Esophagus squamous epithelium (tissue), 5 donors: ENCODE measurements around the gene TSPAN8. TPM values are rescaled to one million over a fixed set of nuclear protein-coding genes. Genes with fewer than 3 reads are reported as not detected.

Source experiments
- DNase-seq: peaks from one replicate; lab custom pipeline; 2025; lab: John Stamatoyannopoulos, UW
- H3K27ac ChIP-seq, 4 donors: fragments of 200-600 bp; sonication (generic); one replicate each; pipeline ENCODE4 v1.5.1; 2016 to 2019; ENCODE audit warnings: mild to moderate bottlenecking in 1 of 4
- H3K27me3 ChIP-seq, 4 donors: fragments of 200-600 bp; sonication (generic); 1 replicate in 3 of 4; 2 replicates in 1 of 4; pipeline versions ENCODE4 v1.5.1 to v1.6.0; 2017 to 2021; ENCODE audit warnings: antibody characterized with exemption in 1 of 4
- H3K36me3 ChIP-seq, 3 donors: fragments of 200-600 bp; sonication (generic); one replicate each; pipeline ENCODE4 v1.5.1; 2016 to 2019
- H3K4me1 ChIP-seq, 3 donors: fragments of 200-600 bp; sonication (generic); one replicate each; pipeline ENCODE4 v1.5.1; 2017 to 2019
- H3K4me3 ChIP-seq, 4 donors: fragments of 200-600 bp; sonication (generic); 1 replicate in 3 of 4; 2 replicates in 1 of 4; pipeline ENCODE4 v1.5.1; 2016 to 2019; ENCODE audit warnings: mild to moderate bottlenecking in 2 of 4, moderate library complexity in 1 of 4
- H3K9me3 ChIP-seq, 3 donors: fragments of 200-600 bp; sonication (generic); one replicate each; pipeline ENCODE4 v1.5.1; 2016 to 2019
- CTCF ChIP-seq, 6 experiments: fragments of 450-650 bp in 4 of 6; fragments of 200-600 bp in 2 of 6; sonication (generic) in 2 of 6; IDR thresholded peaks; one replicate each; pipeline ENCODE4 v1.5.1; 2016 to 2019; ENCODE audit warnings: antibody characterized with exemption in 6 of 6, mild to moderate bottlenecking in 4 of 6, moderate library complexity in 4 of 6
- POLR2A ChIP-seq, 4 donors: fragments of 450-650 bp; IDR thresholded peaks; one replicate each; pipeline ENCODE4 v1.6.1; 2017; ENCODE audit warnings: antibody characterized with exemption in 4 of 4, mild to moderate bottlenecking in 4 of 4, moderate library complexity in 3 of 4
- whole genome bisulfite sequencing, 2 donors: methylation state at CpG; one replicate each; pipeline ENCODE4 v1.1.5; 2018; 5-methylcytosine and 5-hydroxymethylcytosine counted together
- intact Hi-C: fragments of 100-400 bp; cut with DNase I; formaldehyde crosslinking; loops from one replicate; pipeline ENCODE4 v1.15.0; 2022
- total RNA-seq, 4 donors: library from RNA; depleted of rRNA; stranded (reverse); fragments of >200 nt; gene quantifications; one replicate each; pipeline ENCODE4 v1.1.0, GENCODE V29; 2016
- donor health status: DM: yes; HTN: yes; CAD: no.

Gene TSPAN8
- 1 to 10 TPM in 2 of 4 donors, not detected in 2; 2.2 to 3.4 TPM for total RNA-seq

- no peaks in the 10 kb centered on the region for H3K27me3 ChIP-seq
- H3K4me1 ChIP-seq, result peaks cover 0 to 36% (median 4%) of the 10 kb centered on the region in 3 donors
- peak within 1 kb of the TSS in 1 of 4 donors; percentile 48 for H3K27ac ChIP-seq
- 48 to 49% methylated on average over 7 of the region's 7 CpGs for WGBS, 2 donors
- intact Hi-C loops, result no loop called here
- no peaks in the 10 kb centered on the region for H3K36me3 ChIP-seq
- peak within 1 kb of the TSS in 1 of 4 donors; percentile 19 for H3K4me3 ChIP-seq
- H3K9me3 ChIP-seq, result no peaks in the 10 kb centered on the region
- no peak for DNase-seq
- TF ChIP-seq POLR2A (IDR thresholded peaks at IDR 0.05), result no peak
- TF ChIP-seq CTCF (IDR thresholded peaks at IDR 0.05), result no peak
These were observed at the start of gene TSPAN8 for GRCh38 chr12:71157601-71158233. Gene TSPAN8, minus strand, starts transcription at chr12:71157999. Its CDS starts 321 bp downstream, at chr12:71157678.

- no peaks in the 10 kb centered on the region for H3K9me3 ChIP-seq
- H3K4me1 ChIP-seq, result no peaks in the 10 kb centered on the region
- no peak overlapping the region for H3K4me3 ChIP-seq
- no peak overlapping the region for H3K27ac ChIP-seq
- intact Hi-C loops, result no loop called here
- H3K36me3 ChIP-seq, result no peaks in the 10 kb centered on the region
- no peak for DNase-seq
- TF ChIP-seq POLR2A (IDR thresholded peaks at IDR 0.05), result no peak
- TF ChIP-seq CTCF (IDR thresholded peaks at IDR 0.05), result no peak
- WGBS, 2 donors, result 83 to 95% methylated on average over 1 of the region's 1 CpG
- H3K27me3 ChIP-seq, result no peaks in the 10 kb centered on the region
These were observed 43.4 kb upstream of the TSPAN8 start for GRCh38 chr12:71201136-71201679.

GRCh38 chr12:71200706-71201105 is 42.9 kb upstream of the TSPAN8 start:
- WGBS, 2 donors, result 81 to 84% methylated on average over 2 of the region's 2 CpGs
- no peaks in the 10 kb centered on the region for H3K36me3 ChIP-seq
- no peaks in the 10 kb centered on the region for H3K4me1 ChIP-seq
- intact Hi-C loops, result no loop called here
- no peaks in the 10 kb centered on the region for H3K27me3 ChIP-seq
- DNase-seq, result no peak
- no peak overlapping the region for H3K4me3 ChIP-seq
- H3K9me3 ChIP-seq, result no peaks in the 10 kb centered on the region
- TF ChIP-seq CTCF (IDR thresholded peaks at IDR 0.05), result no peak
- TF ChIP-seq POLR2A (IDR thresholded peaks at IDR 0.05), result no peak
- H3K27ac ChIP-seq, result no peak overlapping the region

- no peak overlapping the region for H3K27ac ChIP-seq
- no peaks in the 10 kb centered on the region for H3K9me3 ChIP-seq
- no peaks in the 10 kb centered on the region for H3K4me1 ChIP-seq
- no peak overlapping the region for H3K4me3 ChIP-seq
- DNase-seq, result no peak
- H3K27me3 ChIP-seq, result no peaks in the 10 kb centered on the region
- TF ChIP-seq CTCF (IDR thresholded peaks at IDR 0.05), result no peak
- no peak for TF ChIP-seq POLR2A (IDR thresholded peaks at IDR 0.05)
- intact Hi-C loops, result no loop called here
- H3K36me3 ChIP-seq, result no peaks in the 10 kb centered on the region
These were observed 39.7 kb upstream of the TSPAN8 start for GRCh38 chr12:71197460-71197859.

- Histone ChIP-seq H3K27me3 (no peaks in the 10 kb centered on the region), H3K36me3 (no peaks in the 10 kb centered on the region), H3K4me1 (no peaks in the 10 kb centered on the region), H3K9me3 (no peaks in the 10 kb centered on the region), H3K27ac (no peak overlapping the region), H3K4me3 (no peak overlapping the region)
- intact Hi-C loops, result no loop called here
- no peak for TF ChIP-seq POLR2A (IDR thresholded peaks at IDR 0.05)
- TF ChIP-seq CTCF (IDR thresholded peaks at IDR 0.05), result no peak
- DNase-seq, result no peak
- 49 to 55% methylated on average over 5 of the region's 5 CpGs for WGBS, 2 donors
These were observed 37.6 kb upstream of the TSPAN8 start for GRCh38 chr12:71195338-71195896.
